HL-60/S4 treated with retinoic acid at 250 ng/mL for 4 days and 3 days (cell line): ENCODE measurements around the gene ILDR1.

ENCODE experiments used
- in situ Hi-C: fragments of 300-500 bp; cut with MboI; formaldehyde crosslinking; loops from 2 replicates; pipeline ENCODE4 v1.7.0; 2022; ENCODE audit warnings: low sequenced_read_pairs

ILDR1 gene

DNA sequence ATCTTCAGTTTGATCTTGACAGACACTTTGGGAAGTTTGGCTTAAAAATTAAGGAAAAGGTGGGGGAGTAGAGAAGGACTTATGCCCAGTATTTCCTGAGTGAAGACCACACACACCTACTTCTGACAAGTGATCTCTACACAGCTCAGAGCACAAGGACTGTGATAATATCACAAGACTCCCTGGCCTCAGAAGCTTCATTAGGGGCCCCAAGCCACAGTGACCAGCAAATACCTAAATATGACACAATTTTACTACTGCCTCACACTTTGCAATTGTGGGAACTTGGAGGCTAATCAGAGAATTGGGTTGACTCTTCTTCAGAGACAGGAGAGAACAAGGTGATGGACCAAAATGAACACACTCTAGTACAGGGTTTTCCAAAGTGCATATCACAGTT is 2.6 kb downstream of the ILDR1 start:
- in situ Hi-C loops, result no loop called here

DNA sequence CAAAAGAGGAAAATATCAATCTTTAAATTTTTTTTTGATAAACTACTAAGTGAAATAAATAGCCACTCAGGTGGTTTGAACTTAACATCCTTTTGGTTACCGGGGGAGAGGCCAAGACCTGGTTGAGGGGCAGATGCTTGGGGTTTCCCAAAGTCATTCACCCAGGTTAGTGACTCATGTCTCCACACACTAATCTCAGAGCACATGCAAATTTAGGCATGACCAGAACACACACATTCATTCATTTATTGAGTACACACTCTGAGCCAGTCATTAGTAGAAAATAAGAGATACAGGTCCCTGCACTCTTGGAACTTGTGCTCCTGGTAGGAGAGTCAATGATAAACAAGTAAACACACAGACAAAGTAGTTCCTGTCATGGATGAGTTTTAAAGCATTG is 7.3 kb downstream of the ILDR1 start:
- in situ Hi-C loops, result no loop called here

DNA sequence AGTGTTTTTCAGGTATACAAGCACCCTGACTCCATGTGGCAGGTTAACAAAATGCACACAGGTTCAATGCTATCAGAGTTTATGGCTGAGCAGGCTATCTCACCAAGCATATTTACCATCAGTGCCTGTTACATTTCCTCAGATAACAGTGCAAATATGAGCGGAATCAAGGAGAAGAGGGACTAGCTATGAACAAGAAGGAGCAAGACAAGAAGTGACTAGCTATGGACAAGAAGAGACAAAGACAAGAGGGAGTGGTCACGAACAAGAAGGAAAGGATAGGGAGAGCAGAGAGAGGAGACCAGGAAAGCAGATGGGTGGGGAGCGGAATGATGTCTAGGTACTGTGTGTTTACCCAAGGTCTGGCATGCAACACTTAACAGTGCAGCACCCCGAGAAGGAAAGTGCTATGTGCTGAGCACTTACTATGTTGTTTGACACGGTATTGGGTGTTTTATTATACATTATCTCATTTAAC is 8.6 kb downstream of the ILDR1 start:
- in situ Hi-C loops, result no loop called here

DNA sequence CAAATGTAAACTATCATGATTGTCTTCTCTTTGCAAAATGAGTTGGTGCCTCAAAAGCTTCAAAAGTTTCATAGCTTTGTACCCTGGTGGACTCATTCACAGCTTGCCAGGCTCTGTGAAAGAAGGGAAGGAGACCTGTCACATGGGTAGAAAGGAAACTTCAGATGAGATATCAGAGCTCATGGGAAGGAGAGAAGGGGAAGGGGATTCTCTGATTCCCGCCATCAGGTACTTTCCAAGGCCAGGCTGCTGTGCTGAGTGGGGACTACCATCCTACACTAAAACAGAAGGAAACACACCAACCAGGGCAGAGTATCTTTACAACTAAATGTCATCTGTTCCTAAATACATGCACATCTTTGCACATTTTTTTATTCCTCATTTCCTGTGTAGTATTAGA is 9.2 kb downstream of the ILDR1 start:
- in situ Hi-C loops, result no loop called here

DNA sequence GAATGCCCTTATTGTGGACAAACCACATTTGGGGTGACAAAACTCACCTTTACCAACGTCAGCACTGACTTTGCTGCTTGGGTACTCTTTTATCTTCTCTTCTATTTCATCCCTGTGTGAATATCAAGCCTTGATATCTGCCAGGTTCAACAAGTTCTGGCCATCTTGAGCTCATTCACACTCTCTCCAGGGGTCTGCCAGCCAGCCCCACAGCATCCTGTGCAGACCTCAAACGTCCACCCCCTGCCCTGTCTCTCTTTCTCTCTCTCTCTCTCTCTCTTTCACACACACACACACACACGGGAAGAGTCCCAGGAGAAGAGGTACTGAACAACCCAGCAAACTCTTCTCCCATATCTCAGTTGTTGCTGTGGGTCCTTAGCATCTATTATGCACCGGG is 10.7 kb downstream of the ILDR1 start:
- in situ Hi-C loops, result no loop called here

DNA sequence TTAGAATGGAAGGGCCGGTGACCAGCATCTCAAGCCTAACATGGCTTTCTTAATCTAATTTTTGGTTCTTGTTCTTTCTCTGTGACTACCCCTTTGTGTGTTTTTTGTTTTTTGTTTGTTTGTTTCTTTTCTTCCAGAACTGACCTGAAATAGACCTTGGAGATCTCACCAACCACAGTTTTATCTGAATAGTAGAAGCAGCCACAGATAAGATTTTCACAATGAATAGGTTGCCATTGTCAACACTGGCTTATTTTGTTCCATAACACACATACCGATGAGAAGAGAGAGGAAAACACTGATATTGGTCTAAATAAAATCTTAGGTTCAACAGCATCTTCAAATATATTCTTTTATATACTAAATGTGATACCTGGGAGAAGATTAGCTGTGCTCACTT is 11.5 kb downstream of the ILDR1 start:
- in situ Hi-C loops, result no loop called here

DNA sequence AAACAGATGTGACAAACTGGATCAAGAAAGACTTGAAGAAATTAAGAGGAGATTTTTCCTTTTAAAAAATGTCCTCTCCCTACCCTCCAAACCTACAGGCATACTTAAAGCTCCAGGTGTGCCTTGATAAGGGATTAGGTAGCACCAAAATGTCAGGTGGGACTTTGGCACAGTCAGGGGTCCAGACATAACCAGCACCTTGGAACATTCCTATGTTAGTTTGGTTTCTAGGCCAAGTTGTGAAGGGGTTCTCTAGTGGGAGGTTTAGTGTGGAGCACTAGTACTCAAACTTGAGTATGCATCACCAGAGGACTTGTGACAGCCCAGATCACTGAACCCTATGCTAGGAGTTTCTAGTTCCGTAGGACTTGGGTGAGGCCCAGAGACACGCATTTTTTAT is 13.9 kb downstream of the ILDR1 start:
- in situ Hi-C loops, result no loop called here

DNA sequence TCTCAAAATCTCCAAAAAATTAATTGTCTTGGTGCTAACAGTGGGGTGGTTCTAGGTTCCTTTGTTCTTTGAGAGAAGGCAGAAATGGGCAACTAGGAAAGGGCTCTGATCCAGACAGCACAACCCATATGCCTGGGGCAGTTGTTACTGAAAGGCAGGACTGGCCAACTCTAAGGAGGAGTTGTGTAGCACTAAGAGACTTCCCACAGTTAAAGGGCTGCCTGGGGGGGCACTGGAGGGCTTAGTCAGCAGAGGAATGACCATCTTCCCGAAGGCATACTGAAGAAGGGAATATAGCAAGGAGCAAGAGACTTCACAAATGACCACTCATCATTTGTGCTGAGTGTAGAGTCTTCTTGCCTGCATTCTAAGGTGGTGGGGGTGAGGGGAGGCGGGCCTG is 15.8 kb downstream of the ILDR1 start:
- in situ Hi-C loops, result no loop called here

DNA sequence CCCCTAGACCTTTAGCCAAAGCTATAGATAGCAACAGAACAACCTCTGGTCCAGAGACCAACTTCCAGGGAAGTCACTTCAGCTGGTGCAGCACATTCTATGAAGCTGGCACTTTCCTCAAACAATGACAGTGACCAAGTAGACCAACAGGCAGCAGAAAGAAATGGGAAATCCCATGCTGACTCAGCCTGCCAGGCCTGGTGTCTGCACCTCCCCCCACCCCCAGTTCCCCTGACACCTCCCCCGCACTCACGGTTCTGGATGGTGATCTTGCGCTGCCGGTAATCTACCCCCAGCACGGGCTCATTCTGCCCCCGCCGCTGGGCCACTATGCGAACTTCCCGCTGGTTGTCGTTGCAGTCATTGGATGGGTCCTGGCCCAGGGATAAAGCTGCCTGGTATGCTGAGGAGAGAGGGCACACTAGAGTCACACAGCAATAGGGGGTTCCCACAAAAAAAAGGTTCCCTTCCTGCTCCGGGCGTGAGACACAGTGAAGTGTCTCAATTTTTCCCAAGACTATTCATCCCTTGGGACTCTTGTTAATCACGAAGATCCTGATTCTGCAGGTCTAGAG is 17.0 kb downstream of the ILDR1 start:
- in situ Hi-C loops, result no loop called here

DNA sequence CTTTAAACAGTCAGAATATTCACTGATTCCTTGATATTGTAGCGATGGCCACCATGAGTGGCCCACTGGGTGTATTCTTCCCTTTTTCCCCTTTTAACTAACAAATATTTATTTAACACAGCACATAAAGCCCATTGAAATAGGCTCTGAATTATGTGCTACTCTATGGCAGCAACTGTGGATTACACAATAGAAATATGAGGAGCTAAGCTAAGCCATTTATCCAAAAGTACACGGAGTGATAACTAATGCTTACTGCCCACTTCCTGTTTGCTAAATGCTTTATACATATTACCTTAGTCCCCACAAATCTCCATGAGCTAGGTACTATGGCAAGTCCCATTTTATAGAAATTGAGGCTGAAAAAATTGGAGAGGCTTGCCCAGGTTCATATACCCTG is 17.9 kb downstream of the ILDR1 start:
- in situ Hi-C loops, result no loop called here

DNA sequence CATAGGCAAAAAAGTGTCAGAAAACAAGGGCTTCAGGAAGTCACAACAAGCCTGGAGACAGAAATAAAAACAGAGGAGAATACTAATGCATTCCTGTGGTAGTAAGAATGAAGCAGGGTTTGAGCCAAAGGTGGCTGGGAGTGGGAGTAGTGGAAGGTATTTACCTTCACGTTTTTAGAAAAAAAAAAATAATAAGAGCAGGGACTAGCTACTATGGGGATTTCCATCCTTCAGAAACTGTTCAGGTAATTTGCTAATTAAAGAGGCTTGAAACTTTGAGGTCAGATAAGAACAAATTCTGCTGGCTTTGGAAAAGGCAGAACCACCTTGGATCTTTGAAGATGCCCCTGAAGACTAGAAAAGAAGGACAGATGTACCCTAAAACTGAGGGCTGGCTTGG is 18.4 kb downstream of the ILDR1 start:
- in situ Hi-C loops, result no loop called here

DNA sequence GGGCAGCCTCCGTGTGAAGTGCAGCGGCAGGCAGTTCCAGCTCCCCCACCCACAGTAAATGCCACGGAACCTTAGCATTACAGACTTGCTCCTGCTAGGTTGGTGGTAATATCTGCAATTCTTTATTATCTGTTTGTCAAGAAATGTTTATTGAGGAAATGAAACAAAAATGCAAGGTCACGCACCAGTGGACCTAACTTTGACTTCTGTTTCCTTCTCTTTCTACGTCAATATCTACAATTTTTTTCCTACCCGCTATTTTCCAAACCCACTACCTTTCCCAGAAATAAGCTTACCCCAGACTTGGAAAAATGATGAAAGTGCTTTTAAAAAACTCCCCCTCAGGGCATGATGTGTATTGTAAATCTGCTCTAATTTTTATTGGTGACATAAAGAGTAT is 18.9 kb downstream of the ILDR1 start:
- in situ Hi-C loops, result no loop called here

DNA sequence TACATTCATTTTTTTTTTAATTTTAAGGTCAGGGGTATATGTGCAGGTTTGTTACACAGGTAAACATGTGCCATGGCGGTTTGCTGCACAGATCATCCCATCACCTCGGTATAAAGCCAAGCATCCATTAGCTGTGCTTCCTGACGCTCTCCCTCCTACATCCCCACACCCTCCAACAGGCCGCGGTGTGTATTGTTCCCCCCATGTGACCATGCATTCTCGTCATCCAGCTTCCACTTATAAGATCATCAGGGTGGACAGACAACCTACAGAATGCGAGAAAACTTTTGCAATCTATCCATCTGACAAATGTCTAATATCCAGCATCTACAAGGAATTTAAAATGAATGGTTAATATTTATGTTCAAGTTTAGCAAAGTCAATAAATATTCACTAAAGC is 19.4 kb downstream of the ILDR1 start:
- in situ Hi-C loops, result no loop called here

DNA sequence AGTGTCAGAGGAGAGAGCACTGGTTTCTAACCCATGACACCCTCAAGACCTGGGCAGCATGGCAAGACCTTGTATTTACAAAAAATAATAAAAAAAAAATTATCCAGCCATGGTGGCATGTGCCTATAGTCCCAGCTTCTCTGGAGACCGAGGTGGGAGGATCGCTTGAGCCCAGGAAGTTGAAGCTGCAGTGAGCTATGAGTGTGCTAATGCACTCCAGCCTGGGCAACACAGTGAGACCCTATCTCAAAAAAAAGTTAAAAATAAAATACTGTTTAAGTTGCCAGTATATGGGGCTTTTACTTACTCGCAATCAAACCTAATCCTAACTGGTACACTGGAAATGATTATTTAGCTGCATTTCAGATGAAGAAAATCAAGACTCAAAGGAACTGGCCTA is 20.2 kb downstream of the ILDR1 start:
- in situ Hi-C loops, result no loop called here

DNA sequence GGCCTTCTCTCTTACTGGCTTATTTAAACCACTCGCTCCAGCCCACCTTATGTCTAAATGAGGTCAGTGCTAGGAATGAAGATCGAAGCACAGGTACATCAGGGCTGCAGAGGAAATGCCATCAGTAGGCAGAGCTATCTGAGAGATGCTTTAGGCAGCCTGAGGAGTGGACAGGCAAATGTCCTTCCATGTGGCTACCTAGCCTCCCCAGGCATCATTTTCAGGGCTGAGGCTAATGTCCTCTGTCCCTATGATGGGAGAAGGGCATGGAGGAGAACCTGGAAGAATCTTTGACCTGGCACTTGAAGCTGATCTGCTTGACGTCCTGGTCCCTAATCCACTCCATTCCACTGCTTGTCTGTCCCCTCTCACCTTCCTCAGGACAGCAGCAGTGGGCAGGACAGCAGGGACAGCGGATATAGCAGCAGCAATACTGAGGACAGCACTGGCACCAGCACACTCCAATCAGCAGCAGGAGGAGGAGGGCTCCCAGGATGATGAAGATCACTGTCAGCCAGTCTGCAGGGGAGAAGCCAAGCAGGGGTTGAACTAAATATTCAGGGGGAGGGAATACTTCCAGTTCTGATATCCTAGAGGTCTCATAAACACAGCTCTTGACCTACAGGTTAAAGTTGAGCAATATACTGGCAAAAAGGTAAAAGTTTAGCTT is 21.0 kb downstream of the ILDR1 start:
- in situ Hi-C loops, result no loop called here

DNA sequence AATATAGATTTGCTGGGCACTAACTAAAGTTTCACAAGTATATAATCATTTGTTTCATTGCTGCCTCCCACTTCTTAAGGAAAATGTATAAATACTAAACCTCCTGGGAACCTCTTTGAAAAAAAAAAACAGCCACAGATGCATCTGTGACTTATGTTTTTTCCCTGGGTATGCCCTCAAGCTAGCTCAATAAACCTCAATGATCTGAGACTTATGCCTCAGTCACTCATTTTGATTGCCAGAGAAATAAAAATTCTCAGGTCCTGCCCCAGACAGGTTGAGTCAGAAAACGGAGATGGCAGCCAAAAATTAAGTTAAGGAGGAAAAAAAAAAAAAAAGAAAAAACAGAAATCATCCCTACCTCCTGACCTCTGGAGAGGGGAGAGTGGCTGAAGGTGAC is 22.1 kb downstream of the ILDR1 start:
- in situ Hi-C loops, result no loop called here

DNA sequence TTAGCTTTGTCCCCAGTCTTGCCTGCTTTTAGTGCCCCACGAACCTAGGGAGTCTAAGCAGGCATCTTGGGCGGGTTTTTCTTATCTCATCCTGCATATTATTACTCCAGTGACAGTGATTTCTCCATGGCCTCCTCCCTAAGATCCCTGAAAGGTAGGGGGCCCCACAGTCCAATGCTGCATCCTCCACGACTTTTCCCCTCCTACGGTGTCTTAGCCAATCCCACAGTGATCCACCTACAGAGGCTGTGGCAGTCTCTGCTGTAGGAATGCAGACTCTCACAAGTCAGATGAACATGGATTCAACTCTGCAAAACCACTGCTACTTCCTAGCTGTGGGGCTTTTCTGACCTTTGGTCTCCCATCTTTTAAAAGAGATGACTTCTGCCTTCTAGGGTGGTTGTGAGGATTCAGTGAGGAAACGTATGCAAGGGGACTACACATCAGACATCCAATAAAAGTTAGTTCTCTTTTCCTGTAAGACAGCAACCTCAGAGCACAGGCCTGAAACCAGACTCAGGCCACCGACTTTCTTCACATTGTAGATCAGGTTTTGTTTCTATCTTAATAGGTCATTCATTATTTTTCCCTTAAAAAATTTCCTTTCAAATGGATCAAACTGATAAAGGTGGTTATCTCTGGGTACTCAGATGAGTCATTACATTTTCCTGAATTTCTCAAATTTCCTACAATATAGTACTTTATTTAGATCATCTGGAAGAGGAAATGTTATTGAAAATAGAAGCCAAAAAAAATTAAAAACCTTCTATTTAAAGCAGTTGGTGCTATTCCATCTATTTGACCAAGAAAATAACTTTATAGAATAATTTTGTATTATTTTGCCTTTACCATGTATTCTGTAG is 23.2 kb downstream of the ILDR1 start:
- in situ Hi-C loops, result no loop called here

DNA sequence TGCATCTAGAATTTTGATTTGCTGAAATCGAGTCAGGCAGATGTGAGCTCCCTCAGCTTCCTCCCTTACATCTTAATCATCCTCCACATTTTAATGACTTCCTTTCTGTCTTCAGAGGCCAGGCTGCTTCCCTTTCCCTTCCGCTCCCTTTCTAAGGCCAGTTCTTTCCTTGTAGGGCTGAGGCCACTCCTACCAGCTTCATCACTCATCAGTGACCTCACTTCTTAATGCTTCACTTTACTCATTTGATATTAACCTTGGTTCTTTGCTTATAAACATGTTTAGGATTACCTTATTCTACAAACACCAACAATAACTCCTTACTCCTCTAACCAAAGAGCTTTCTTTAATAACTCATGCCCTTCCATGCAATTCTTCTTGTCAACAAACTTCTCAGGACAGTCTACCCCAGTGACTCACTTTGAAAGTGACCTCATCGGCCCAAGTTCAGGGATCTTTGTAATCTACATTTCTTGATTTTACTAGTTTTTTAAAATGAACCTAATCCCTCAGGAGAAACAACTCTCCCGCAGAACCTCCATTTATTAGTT is 23.9 kb downstream of the ILDR1 start:
- in situ Hi-C loops, result no loop called here

DNA sequence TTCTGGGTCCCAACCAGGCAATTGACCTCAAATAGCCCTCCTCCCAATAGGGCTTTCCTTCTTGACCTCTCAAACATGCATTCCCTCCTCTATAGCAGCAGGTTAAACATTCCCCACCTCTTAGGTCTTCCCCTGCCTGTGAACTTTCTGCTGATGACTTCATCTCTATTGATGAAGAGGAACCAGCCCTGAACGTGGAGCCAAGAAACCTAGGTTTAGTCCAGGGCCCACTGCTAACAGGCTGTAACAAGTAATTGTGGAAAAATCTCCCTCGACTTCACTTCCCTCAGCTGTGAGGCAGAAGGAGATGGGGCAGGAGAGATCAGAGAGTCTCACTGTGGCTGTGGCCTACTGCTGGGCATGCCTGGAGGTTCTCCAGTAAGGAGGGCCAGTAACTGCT is 24.7 kb downstream of the ILDR1 start:
- in situ Hi-C loops, result no loop called here

DNA sequence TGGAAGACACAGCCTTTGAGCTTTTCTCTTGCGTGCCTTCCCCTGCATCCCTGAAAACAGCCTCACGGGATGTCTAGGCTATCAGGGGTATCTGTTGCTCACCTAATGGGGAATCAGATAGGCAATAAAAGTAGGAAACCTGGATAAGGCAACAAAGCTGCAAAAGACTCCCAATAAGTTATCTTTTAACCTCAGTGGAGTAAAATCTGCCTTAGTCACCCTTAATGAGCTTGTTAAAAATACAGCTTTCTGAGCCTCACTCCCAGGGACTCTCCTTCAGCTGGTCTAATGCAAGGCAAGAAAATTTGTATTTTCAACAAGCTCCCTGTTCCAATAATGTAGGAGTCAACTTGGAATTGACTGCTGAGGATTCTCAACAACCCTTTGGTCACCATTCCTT is 25.6 kb downstream of the ILDR1 start:
- in situ Hi-C loops, result no loop called here

DNA sequence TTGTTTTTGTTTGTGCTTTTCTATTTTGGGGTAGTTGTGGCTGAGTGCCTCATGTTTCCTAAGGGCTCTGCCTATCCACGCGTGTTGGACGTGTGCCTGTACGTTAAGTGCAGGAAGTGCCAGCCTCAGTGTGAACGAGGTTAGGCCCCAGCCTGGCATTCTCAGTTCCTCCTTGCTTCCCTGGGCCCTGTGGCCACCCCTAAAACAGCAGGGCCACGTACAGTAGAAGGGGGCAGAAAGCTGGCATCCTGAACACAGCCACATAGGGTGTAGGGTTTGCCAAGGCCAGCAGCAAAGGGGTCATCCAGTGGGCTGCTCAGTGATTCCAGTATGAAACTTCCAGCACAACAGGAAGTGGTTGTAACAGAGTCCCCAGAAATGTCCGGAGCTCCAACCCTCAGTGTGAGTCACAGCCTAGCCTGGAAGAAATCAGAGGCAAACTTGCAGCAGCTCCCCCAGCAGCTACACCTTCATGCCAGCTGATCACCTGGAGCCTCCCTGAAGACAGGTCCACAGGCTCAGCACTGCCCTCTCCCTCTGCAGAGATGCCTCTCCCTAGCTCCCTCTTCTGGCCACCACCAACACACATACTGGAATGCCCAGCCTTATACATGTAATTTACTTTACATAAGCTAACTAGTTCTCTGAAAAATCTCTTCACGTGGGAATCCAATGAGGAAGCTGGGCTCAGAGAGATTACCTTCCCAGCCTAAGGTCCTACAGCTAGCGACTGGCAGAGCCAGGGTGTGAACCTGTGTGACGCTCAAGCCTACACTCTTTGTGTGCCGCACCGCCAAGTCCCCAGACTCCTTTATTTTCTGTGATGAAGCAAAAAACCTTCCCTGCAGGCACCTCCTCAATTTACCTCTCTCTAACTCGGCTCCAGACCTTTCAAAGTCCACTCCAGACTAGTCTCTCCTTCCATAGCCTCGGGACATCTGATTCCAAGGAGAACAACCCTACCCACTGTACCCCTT is 26.6 kb downstream of the ILDR1 start:
- in situ Hi-C loops, result no loop called here
